Measurements from ENCODE around the gene CEP112.

DNA sequence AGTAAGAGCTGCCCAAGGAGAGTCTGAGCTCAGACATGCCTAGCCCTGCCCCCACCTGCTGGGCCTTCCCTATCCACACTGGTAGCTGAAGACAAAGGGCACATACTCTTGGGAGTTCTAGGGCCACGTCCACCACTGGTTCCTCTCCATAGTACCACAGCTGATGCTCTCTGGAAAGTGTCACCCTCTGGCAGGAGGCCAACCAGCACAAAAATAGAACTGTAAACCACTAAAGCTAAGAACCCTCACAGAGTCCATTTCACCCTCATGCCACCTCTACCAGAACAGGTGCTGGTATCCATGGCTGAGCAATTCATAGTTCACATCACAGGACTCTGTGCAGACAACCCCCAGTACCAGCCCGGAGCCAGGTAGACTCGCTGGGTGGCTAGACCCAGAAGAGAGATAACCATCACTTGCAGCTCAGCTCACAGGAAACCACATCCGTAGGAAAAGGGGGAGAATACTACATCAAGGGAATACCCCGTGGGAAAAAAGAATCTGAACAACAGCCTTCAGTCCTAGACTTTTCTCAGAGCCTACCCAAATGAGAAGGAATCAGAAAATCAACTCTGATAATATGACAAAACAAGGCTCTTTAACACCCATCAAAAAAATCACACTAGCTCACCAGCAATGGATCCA, 115.3 kb downstream of the CEP112 start:
- TF ChIP-seq, protein P1, sequence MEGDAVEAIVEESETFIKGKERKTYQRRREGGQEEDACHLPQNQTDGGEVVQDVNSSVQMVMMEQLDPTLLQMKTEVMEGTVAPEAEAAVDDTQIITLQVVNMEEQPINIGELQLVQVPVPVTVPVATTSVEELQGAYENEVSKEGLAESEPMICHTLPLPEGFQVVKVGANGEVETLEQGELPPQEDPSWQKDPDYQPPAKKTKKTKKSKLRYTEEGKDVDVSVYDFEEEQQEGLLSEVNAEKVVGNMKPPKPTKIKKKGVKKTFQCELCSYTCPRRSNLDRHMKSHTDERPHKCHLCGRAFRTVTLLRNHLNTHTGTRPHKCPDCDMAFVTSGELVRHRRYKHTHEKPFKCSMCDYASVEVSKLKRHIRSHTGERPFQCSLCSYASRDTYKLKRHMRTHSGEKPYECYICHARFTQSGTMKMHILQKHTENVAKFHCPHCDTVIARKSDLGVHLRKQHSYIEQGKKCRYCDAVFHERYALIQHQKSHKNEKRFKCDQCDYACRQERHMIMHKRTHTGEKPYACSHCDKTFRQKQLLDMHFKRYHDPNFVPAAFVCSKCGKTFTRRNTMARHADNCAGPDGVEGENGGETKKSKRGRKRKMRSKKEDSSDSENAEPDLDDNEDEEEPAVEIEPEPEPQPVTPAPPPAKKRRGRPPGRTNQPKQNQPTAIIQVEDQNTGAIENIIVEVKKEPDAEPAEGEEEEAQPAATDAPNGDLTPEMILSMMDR (IDR thresholded peaks at IDR 0.05; ENCODE audit: control extremely low read depth in 1 of 3, insufficient read depth in 1 of 3, low read depth in 1 of 3, low read length in 3 of 3): no peak
- TF ChIP-seq, protein P2, sequence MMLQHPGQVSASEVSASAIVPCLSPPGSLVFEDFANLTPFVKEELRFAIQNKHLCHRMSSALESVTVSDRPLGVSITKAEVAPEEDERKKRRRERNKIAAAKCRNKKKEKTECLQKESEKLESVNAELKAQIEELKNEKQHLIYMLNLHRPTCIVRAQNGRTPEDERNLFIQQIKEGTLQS (IDR thresholded peaks at IDR 0.05; ENCODE audit: insufficient read depth, low read depth, low read length): no peak
- TF ChIP-seq RFX5 (IDR thresholded peaks at IDR 0.05; ENCODE audit: borderline replicate concordance, low read depth, low read length) (no peak), TAF1 (IDR thresholded peaks at IDR 0.05; ENCODE audit: low read depth, low read length) (no peak), CBX8 (IDR thresholded peaks at IDR 0.05; ENCODE audit: borderline replicate concordance, low read depth, low read length) (no peak), JUN (IDR thresholded peaks at IDR 0.05; ENCODE audit: low read depth, low read length) (no peak), CEBPB (IDR thresholded peaks at IDR 0.05; ENCODE audit: low read depth, low read length) (no peak), SIN3A (conservative IDR thresholded peaks at IDR 0.05 in 1 of 2, IDR thresholded peaks at IDR 0.05 in 1 of 2; ENCODE audit: low read depth in 1 of 2, low read length in 2 of 2) (no peak)

Data from H1 (cell line).